ENCODE results near the gene MEG3.

Gene MEG3

GRCh38 chr14:100866666-100867630 is 41.0 kb downstream of the MEG3 start:
- no peak for DNase-seq

- DNase-seq, result no peak
Observed at GRCh38 chr14:100867631-100868315, 41.9 kb downstream of the MEG3 start.

GRCh38 chr14:100868621-100869370 is 42.9 kb downstream of the MEG3 start:
- DNase-seq, result no peak

GRCh38 chr14:100871234-100872186 is 45.6 kb downstream of the MEG3 start:
- no peak for DNase-seq

- no peak for DNase-seq
Observed at GRCh38 chr14:100872259-100873095, 46.6 kb downstream of the MEG3 start.

- DNase-seq, result no peak
Observed at GRCh38 chr14:100873096-100873482, 47.2 kb downstream of the MEG3 start.

- DNase-seq, result no peak
Observed at GRCh38 chr14:100874051-100874410, 48.1 kb downstream of the MEG3 start.

- no peak for DNase-seq
Observed at GRCh38 chr14:100874411-100875091, 48.6 kb downstream of the MEG3 start.

GRCh38 chr14:100875126-100875525 is 49.2 kb downstream of the MEG3 start:
- DNase-seq, result no peak

- no peak for DNase-seq
Observed at GRCh38 chr14:100875861-100876590, 50.1 kb downstream of the MEG3 start.

- no peak for DNase-seq
Observed at GRCh38 chr14:100878271-100879146, 52.6 kb downstream of the MEG3 start.

- DNase-seq, result no peak
Observed at GRCh38 chr14:100879194-100879593, 53.3 kb downstream of the MEG3 start.

GRCh38 chr14:100879782-100880181 is 53.9 kb downstream of the MEG3 start:
- DNase-seq, result no peak

GRCh38 chr14:100880271-100881101 is 54.6 kb downstream of the MEG3 start:
- DNase-seq, result no peak

GRCh38 chr14:100881211-100882025 is 55.5 kb downstream of the MEG3 start:
- DNase-seq, result no peak

- DNase-seq, result no peak
Observed at GRCh38 chr14:100882026-100882967, 56.4 kb downstream of the MEG3 start.

Measured in SHP77 (cell line).